HUES6 (cell line): ENCODE measurements around the gene KAT14.
"Not testable (repeated sequence)": the region's sequence is repeated elsewhere in the genome, so short reads cannot be mapped to it uniquely, and the experiment has no call there.

ENCODE experiments used
- H3K27ac ChIP-seq: 2 replicates; pipeline ENCODE4 v1.7.0; 2013; ENCODE audit warnings: low read depth, mild to moderate bottlenecking, low read length, inconsistent platforms
- H3K27me3 ChIP-seq: 2 replicates; pipeline ENCODE4 v1.6.1; 2013; ENCODE audit warnings: low read length; ENCODE audit not compliant: control insufficient read depth, insufficient read depth
- H3K36me3 ChIP-seq: 2 replicates; pipeline ENCODE4 v1.6.1; 2013; ENCODE audit warnings: low read length; ENCODE audit not compliant: control insufficient read depth, insufficient read depth
- H3K4me1 ChIP-seq: 2 replicates; pipeline ENCODE4 v1.6.1; 2013; ENCODE audit warnings: low read length; ENCODE audit not compliant: control insufficient read depth, insufficient read depth
- H3K4me3 ChIP-seq: 2 replicates; pipeline ENCODE4 v1.5.1; 2013; ENCODE audit warnings: low read depth, low read length
- H3K9ac ChIP-seq: one replicate; pipeline ENCODE4 v1.6.1; 2013; ENCODE audit warnings: mild to moderate bottlenecking, low read length
- H3K9me3 ChIP-seq: 2 replicates; pipeline ENCODE4 v1.6.1; 2013; ENCODE audit warnings: low read depth, low read length; ENCODE audit not compliant: control insufficient read depth, insufficient read depth

The KAT14 gene

GRCh38 chr20:18164356-18164755 is 26.7 kb downstream of the KAT14 start:
- H3K4me1 ChIP-seq, result peaks cover 31% of the 10 kb centered on the region
- H3K27ac ChIP-seq, result no peak overlapping the region
- no peaks in the 10 kb centered on the region for H3K9me3 ChIP-seq
- H3K36me3 ChIP-seq, result peaks cover 51% of the 10 kb centered on the region
- H3K9ac ChIP-seq, result no peak overlapping the region
- H3K4me3 ChIP-seq, result no peak overlapping the region
- no peaks in the 10 kb centered on the region for H3K27me3 ChIP-seq

- H3K4me3 ChIP-seq, result no peak overlapping the region
- no peaks in the 10 kb centered on the region for H3K9me3 ChIP-seq
- no peaks in the 10 kb centered on the region for H3K27me3 ChIP-seq
- peak overlapping the region; percentile 37 for H3K9ac ChIP-seq
- peaks cover 46% of the 10 kb centered on the region for H3K36me3 ChIP-seq
- peaks cover 31% of the 10 kb centered on the region for H3K4me1 ChIP-seq
- peak overlapping the region; percentile 5; the same call in 1 of the 2 replicates for H3K27ac ChIP-seq
These were observed 27.9 kb downstream of the KAT14 start for GRCh38 chr20:18165553-18165952.

- Histone ChIP-seq H3K9ac (peak overlapping the region; percentile 37), H3K36me3 (peaks cover 44% of the 10 kb centered on the region), H3K4me1 (peaks cover 31% of the 10 kb centered on the region), H3K27me3 (no peaks in the 10 kb centered on the region), H3K9me3 (no peaks in the 10 kb centered on the region), H3K4me3 (no peak overlapping the region), H3K27ac (peak overlapping the region; percentile 30; the same call in 1 of the 2 replicates)
These were observed 28.7 kb downstream of the KAT14 start for GRCh38 chr20:18166241-18166881.

DNA sequence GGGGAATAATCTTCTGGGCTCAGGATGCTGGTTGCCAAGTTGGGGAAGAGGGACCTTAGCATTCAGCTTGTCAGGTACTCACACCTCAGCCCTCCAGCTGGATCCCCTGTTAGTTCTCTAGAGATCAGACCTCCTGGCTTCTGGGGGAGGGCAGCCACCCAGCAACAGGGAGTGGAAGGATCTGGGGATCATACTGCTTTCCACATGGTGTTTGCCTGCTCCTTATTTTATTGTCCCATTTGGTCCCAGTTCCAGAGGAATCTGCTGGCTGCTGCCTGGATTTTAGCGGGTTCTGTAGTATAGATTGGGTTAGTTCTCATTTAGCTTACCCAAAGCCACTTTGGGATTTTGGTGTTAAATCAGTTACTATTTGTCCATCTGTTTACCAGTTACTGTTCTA is 29.3 kb downstream of the KAT14 start:
- no peaks in the 10 kb centered on the region for H3K27me3 ChIP-seq
- H3K9ac ChIP-seq, result no peak overlapping the region
- H3K27ac ChIP-seq, result peak overlapping the region; percentile 30; the same call in 1 of the 2 replicates
- H3K4me1 ChIP-seq, result peaks cover 31% of the 10 kb centered on the region
- no peaks in the 10 kb centered on the region for H3K9me3 ChIP-seq
- H3K4me3 ChIP-seq, result no peak overlapping the region
- peaks cover 38% of the 10 kb centered on the region for H3K36me3 ChIP-seq

DNA sequence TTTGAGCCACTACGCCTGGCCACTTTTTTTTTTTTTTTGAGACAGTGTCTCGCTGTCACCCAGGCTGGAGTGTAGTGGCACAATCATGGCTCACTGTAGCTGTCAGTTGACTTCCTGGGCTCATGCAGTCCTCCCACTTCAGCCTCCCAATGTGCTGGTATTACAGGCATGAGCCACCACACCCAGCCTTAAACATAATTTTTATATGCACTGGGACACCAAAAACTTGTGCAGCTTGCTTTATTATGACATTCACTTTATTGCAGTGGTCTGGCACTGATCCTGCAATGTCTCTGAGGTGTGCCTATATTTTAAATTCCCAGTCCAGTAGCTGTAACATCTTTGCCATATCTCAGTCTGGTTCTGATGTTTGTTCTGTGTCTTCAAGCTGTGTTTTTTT is 34.7 kb downstream of the KAT14 start:
- Histone ChIP-seq H3K4me3 (no peak overlapping the region), H3K4me1 (peaks cover 6% of the 10 kb centered on the region; the same call in 1 of the 2 replicates), H3K9ac (no peak overlapping the region), H3K9me3 (no peaks in the 10 kb centered on the region), H3K36me3 (peaks cover 15% of the 10 kb centered on the region; the same call in 1 of the 2 replicates), H3K27me3 (no peaks in the 10 kb centered on the region), H3K27ac (no peak overlapping the region)

GRCh38 chr20:18174906-18175683 is 37.4 kb downstream of the KAT14 start:
- H3K36me3 ChIP-seq, result peaks cover 10% of the 10 kb centered on the region; the same call in 1 of the 2 replicates
- no peak overlapping the region for H3K27ac ChIP-seq

GRCh38 chr20:18176318-18176785 is 38.7 kb downstream of the KAT14 start:
- Histone ChIP-seq H3K36me3 (peaks cover 12% of the 10 kb centered on the region; the same call in 1 of the 2 replicates), H3K9ac (no peak overlapping the region), H3K27ac (0 out of 2 replicates have a peak overlapping the region, but pooled peaks have one; percentile 5), H3K9me3 (peaks cover 6% of the 10 kb centered on the region; the same call in 1 of the 2 replicates), H3K4me1 (peaks cover 5% of the 10 kb centered on the region; the same call in 1 of the 2 replicates), H3K27me3 (no peaks in the 10 kb centered on the region), H3K4me3 (no peak overlapping the region)

More at GRCh38 chr20:18174906-18175683, 37.4 kb downstream of the KAT14 start:
- Histone ChIP-seq H3K27me3 (no peaks in the 10 kb centered on the region), H3K9ac (no peak overlapping the region), H3K9me3 (peaks cover 3% of the 10 kb centered on the region; the same call in 1 of the 2 replicates), H3K4me1 (peaks cover 5% of the 10 kb centered on the region; the same call in 1 of the 2 replicates), H3K4me3 (no peak overlapping the region)

- H3K36me3 ChIP-seq, result peaks cover 47% of the 10 kb centered on the region
- not testable (repeated sequence) for H3K4me1 ChIP-seq, H3K4me3 ChIP-seq, H3K27ac ChIP-seq, H3K27me3 ChIP-seq, H3K9ac ChIP-seq, H3K9me3 ChIP-seq
These were observed 42.7 kb downstream of the KAT14 start for GRCh38 chr20:18180366-18180765.

- Histone ChIP-seq H3K9me3 (peaks cover 6% of the 10 kb centered on the region; the same call in 1 of the 2 replicates), H3K4me1 (peaks cover 5% of the 10 kb centered on the region; the same call in 1 of the 2 replicates), H3K27ac (no peak overlapping the region), H3K9ac (no peak overlapping the region), H3K36me3 (peaks cover 52% of the 10 kb centered on the region), H3K27me3 (no peaks in the 10 kb centered on the region), H3K4me3 (no peak overlapping the region)
These were observed 43.2 kb downstream of the KAT14 start for GRCh38 chr20:18180815-18181214.

DNA sequence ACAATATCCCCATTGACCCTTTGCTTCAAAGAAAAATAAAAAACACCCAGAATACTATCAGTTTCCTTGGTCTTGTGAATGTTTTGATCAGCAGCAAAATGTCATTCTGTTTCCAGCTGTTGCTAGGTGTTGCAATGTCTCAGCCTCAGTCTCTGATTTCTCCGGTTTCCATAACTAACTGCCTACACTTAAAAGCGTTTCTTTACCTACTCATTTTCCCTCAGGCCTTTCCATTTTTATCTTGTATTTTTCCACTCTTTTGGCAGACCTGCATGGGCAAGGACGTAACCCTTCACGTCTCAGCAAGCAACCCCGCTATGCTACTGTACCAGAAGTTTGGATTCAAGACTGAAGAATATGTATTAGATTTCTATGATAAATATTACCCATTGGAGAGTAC is 49.4 kb downstream of the KAT14 start:
- Histone ChIP-seq H3K27ac (no peak overlapping the region), H3K9me3 (no peaks in the 10 kb centered on the region), H3K4me3 (no peak overlapping the region), H3K4me1 (no peaks in the 10 kb centered on the region), H3K36me3 (peaks cover 73% of the 10 kb centered on the region), H3K9ac (no peak overlapping the region), H3K27me3 (no peaks in the 10 kb centered on the region)

DNA sequence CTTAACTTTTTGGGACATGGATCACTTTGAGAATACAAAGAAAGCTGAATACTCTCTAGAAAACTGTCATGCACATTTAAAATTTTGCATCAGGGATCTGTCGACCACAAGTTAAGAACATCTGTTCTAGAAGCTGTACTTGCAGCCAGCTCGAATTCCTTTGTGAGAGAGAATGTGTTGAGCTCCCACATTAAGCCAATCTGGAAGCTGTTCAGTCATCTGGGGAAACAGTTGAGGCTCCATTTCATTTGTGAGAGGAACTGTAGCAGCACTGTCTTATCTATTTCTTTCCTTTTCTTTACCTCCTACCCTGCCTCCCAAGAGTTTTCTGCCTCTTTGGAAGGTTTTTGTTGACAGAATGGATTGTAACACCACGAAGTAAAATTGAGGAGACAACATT is 50.8 kb downstream of the KAT14 start:
- H3K36me3 ChIP-seq, result peaks cover 61% of the 10 kb centered on the region
- H3K9me3 ChIP-seq, result 0 out of 2 replicates have a peak, but pooled peaks cover 2% of the 10 kb centered on the region
- H3K4me3 ChIP-seq, result no peak overlapping the region
- H3K4me1 ChIP-seq, result no peaks in the 10 kb centered on the region
- no peak overlapping the region for H3K9ac ChIP-seq
- H3K27me3 ChIP-seq, result no peaks in the 10 kb centered on the region
- H3K27ac ChIP-seq, result no peak overlapping the region
